Loucy (cell line): ENCODE data around the gene GHITM.

Experiments
- EZH2phosphoT487 ChIP-seq: fragments of 200-600 bp; IDR thresholded peaks from 2 replicates; pipeline ENCODE4 v1.6.1; 2018; ENCODE audit warnings: antibody characterized with exemption, mild to moderate bottlenecking, moderate library complexity, borderline replicate concordance
- TF ChIP-seq, protein P1 (sequence below): fragments of 200-600 bp; sonication (generic); conservative IDR thresholded peaks from 2 replicates; pipeline ENCODE4 v1.5.1; 2014; ENCODE audit warnings: mild to moderate bottlenecking, antibody characterized with exemption, low read length

DNA sequence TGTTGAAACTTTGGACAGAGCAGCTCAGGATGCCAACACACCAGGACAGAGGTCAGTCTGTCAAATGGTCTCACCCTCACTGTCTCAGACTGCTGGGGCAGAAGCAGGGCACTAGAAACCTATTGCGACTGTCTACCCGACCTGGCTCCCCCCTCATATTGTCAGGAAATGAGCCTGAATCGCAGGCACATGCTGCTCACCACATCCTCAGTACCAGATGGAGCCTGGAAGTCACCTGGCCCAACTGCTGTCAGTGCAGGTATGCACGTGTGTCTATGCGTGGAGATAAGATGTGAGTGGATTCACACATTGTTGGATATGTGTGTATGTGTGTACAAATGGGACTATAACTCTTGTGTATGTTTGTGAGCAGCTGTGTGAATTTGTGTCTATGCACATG lies 51.8 kb downstream of the GHITM start:
- TF ChIP-seq, protein P1, sequence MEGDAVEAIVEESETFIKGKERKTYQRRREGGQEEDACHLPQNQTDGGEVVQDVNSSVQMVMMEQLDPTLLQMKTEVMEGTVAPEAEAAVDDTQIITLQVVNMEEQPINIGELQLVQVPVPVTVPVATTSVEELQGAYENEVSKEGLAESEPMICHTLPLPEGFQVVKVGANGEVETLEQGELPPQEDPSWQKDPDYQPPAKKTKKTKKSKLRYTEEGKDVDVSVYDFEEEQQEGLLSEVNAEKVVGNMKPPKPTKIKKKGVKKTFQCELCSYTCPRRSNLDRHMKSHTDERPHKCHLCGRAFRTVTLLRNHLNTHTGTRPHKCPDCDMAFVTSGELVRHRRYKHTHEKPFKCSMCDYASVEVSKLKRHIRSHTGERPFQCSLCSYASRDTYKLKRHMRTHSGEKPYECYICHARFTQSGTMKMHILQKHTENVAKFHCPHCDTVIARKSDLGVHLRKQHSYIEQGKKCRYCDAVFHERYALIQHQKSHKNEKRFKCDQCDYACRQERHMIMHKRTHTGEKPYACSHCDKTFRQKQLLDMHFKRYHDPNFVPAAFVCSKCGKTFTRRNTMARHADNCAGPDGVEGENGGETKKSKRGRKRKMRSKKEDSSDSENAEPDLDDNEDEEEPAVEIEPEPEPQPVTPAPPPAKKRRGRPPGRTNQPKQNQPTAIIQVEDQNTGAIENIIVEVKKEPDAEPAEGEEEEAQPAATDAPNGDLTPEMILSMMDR = no peak
- no peak for TF ChIP-seq EZH2phosphoT487
